Endothelial cell of umbilical vein (primary cell): ENCODE data around the gene APRT. TPM values are rescaled to one million over a fixed set of nuclear protein-coding genes. Genes with fewer than 3 reads are reported as not detected.

Experiments used
- BruUV-seq: library from RNA; stranded (reverse); fragments of 400-500 nt; replicated peaks from 2 replicates; lab custom pipeline; 2021; lab: Mats Ljungman, UMichigan
- CTCF ChIA-PET: fragments of 300-600, 350-600 bp; sonication (Branson Sonifier 250); formaldehyde crosslinking; loops from one replicate; lab custom pipeline; 2021; ENCODE audit warnings: antibody characterized with exemption, inconsistent platforms; lab: Charles Lee
- POLR2A ChIA-PET: fragments of 300-600, 350-600 bp; sonication (Branson Sonifier 250); formaldehyde crosslinking; loops from one replicate; lab custom pipeline; 2021; ENCODE audit warnings: antibody characterized with exemption, inconsistent platforms; lab: Charles Lee
- DNase-seq: peaks from one replicate; pipeline ENCODE4 v3.0.0-alpha.2; 2011; ENCODE audit warnings: low read depth, low spot score
- FAIRE-seq: peaks from 2 replicates; lab custom pipeline; 2011; peaks lifted over from hg19 to GRCh38; lab: Jason Lieb, UNC
- H2AFZ ChIP-seq: 2 replicates; pipeline ENCODE4 v1.6.0; 2012; ENCODE audit warnings: low read depth, low read length, control low read depth, inconsistent platforms
- H3K27ac ChIP-seq: 2 replicates; pipeline ENCODE4 v1.5.1; 2011; ENCODE audit warnings: low read depth, mild to moderate bottlenecking, control low read depth, low read length, moderate library complexity; ENCODE audit not compliant: insufficient read depth
- H3K27me3 ChIP-seq, 2 experiments: 2 replicates each; pipeline versions ENCODE4 v1.6.0 to v1.6.1; 2011; ENCODE audit warnings: low read length in 2 of 2, mixed read lengths in 1 of 2; ENCODE audit not compliant: control insufficient read depth in 2 of 2, insufficient read depth in 2 of 2
- H3K36me3 ChIP-seq, 2 experiments: 2 replicates in 1 of 2; 3 replicates in 1 of 2; pipeline ENCODE4 v1.5.1; 2011; ENCODE audit warnings: low read length in 2 of 2, mild to moderate bottlenecking in 1 of 2, moderate library complexity in 1 of 2; ENCODE audit not compliant: control insufficient read depth in 2 of 2, insufficient read depth in 2 of 2; ENCODE audit errors: extremely low read depth in 1 of 2
- H3K4me1 ChIP-seq: 3 replicates; pipeline ENCODE4 v1.5.1; 2011; ENCODE audit warnings: mild to moderate bottlenecking, low read length; ENCODE audit not compliant: control insufficient read depth, insufficient read depth; ENCODE audit errors: extremely low read depth
- H3K4me2 ChIP-seq: 2 replicates; pipeline ENCODE4 v1.6.1; 2011; ENCODE audit warnings: low read length, control low read depth, mixed read lengths; ENCODE audit not compliant: insufficient read depth
- H3K4me3 ChIP-seq, 3 experiments: fragments of 200-600 bp in 1 of 3; sonication (generic), shearing (Covaris generic) in 1 of 3; replicated peaks in 1 of 3; 2 replicates each; pipeline ENCODE4 v1.5.1; 2011 to 2016; ENCODE audit warnings: control low read depth in 3 of 3, low read length in 3 of 3, mild to moderate bottlenecking in 2 of 3, inconsistent platforms in 1 of 3, low read depth in 1 of 3, moderate library complexity in 1 of 3; ENCODE audit not compliant: insufficient read depth in 1 of 3
- H3K79me2 ChIP-seq: 2 replicates; pipeline ENCODE4 v1.6.0; 2012; ENCODE audit warnings: low read length, inconsistent platforms; ENCODE audit not compliant: control insufficient read depth, insufficient read depth
- H3K9ac ChIP-seq: replicated peaks from 2 replicates; pipeline ENCODE3; 2011; ENCODE audit warnings: low read length, control low read depth; ENCODE audit not compliant: insufficient read depth; ENCODE audit errors: extremely low read depth
- H3K9me1 ChIP-seq: replicated peaks from 3 replicates; pipeline ENCODE4 v1.6.0; 2011; ENCODE audit warnings: mild to moderate bottlenecking, low read length; ENCODE audit not compliant: control insufficient read depth, insufficient read depth; ENCODE audit errors: extremely low read depth
- H3K9me3 ChIP-seq: replicated peaks from 2 replicates; pipeline ENCODE4 v1.5.1; 2012; ENCODE audit warnings: low read length, inconsistent platforms; ENCODE audit not compliant: control insufficient read depth, insufficient read depth
- H4K20me1 ChIP-seq: replicated peaks from 2 replicates; pipeline ENCODE3; 2011; ENCODE audit warnings: mild to moderate bottlenecking, low read length; ENCODE audit not compliant: control insufficient read depth, insufficient read depth; ENCODE audit errors: extremely low read depth
- EZH2 ChIP-seq: IDR thresholded peaks from 2 replicates; pipeline ENCODE4 v1.6.1; 2012; ENCODE audit warnings: borderline replicate concordance, low read depth, mild to moderate bottlenecking, moderate library complexity, low read length, inconsistent platforms; ENCODE audit not compliant: severe bottlenecking
- FOS ChIP-seq: IDR thresholded peaks from 2 replicates; pipeline ENCODE4 v1.6.1; 2011; ENCODE audit warnings: mild to moderate bottlenecking, low read length, moderate library complexity, borderline replicate concordance; ENCODE audit not compliant: insufficient read depth
- GATA2 ChIP-seq: IDR thresholded peaks from 2 replicates; pipeline ENCODE4 v1.7.0; 2011; ENCODE audit warnings: low read depth, mild to moderate bottlenecking, moderate library complexity, mixed read lengths, low read length; ENCODE audit not compliant: insufficient read length, insufficient read depth
- JUN ChIP-seq: IDR thresholded peaks from 2 replicates; pipeline ENCODE4 v1.6.1; 2011; ENCODE audit warnings: borderline replicate concordance, low read depth; ENCODE audit not compliant: insufficient read length, insufficient read depth
- MYC ChIP-seq: IDR thresholded peaks from one replicate; pipeline ENCODE4 v1.6.1; 2011; ENCODE audit warnings: mild to moderate bottlenecking, low read depth, low read length
- POLR2A ChIP-seq: IDR thresholded peaks from 2 replicates; pipeline ENCODE4 v1.6.1; 2012; ENCODE audit warnings: low read depth, mild to moderate bottlenecking, control low read depth, low read length
- POLR2AphosphoS5 ChIP-seq: IDR thresholded peaks from 2 replicates; pipeline ENCODE4 v1.6.1; 2012; ENCODE audit warnings: low read depth, mild to moderate bottlenecking, control low read depth, low read length, moderate library complexity; ENCODE audit not compliant: insufficient read depth
- dilution Hi-C: fragments of 300-500 bp; cut with MboI; formaldehyde crosslinking; loops from one replicate; pipeline ENCODE4 v1.15.0; 2019; ENCODE audit warnings: low sequenced_read_pairs; ENCODE audit not compliant: extremely low pct_ligation_motif_present
- intact Hi-C: fragments of 100-400 bp; cut with micrococcal nuclease; formaldehyde crosslinking; loops from one replicate; pipeline ENCODE4 v1.10.0; 2022
- polyA plus RNA-seq, 4 experiments: library from polyadenylated mRNA; depleted of rRNA in 3 of 4; stranded (reverse) in 3 of 4; unstranded in 1 of 4; fragments of >200 nt; gene quantifications; 2 replicates each; pipeline versions ENCODE4 v1.2.1 to v1.2.3, GENCODE V29; 2011 to 2012; ENCODE audit warnings: missing spikeins in 1 of 4
- total RNA-seq: library from RNA; stranded (reverse); gene quantifications from 2 replicates; pipeline ENCODE4 v1.2.3, GENCODE V29; 2021
- TF ChIP-seq, protein P1 (sequence below), 2 donors: IDR thresholded peaks; 1 replicate in 1 of 2; 2 replicates in 1 of 2; pipeline ENCODE4 v1.5.1; 2011; ENCODE audit warnings: low read length in 2 of 2, mild to moderate bottlenecking in 2 of 2, moderate library complexity in 2 of 2, control low read depth in 1 of 2, inconsistent platforms in 1 of 2, low read depth in 1 of 2; ENCODE audit not compliant: insufficient read depth in 1 of 2; ENCODE audit errors: extremely low read depth in 1 of 2
- TF ChIP-seq, protein P2 (sequence below): IDR thresholded peaks from 2 replicates; pipeline ENCODE4 v1.6.1; 2011; ENCODE audit not compliant: insufficient read depth, insufficient read length

Gene APRT
- total and polyA plus RNA-seq, 2 donors (not counting 3 experiments of a cell fraction or from before 2014, with no cell fraction given): 143 to 152 TPM

DNA sequence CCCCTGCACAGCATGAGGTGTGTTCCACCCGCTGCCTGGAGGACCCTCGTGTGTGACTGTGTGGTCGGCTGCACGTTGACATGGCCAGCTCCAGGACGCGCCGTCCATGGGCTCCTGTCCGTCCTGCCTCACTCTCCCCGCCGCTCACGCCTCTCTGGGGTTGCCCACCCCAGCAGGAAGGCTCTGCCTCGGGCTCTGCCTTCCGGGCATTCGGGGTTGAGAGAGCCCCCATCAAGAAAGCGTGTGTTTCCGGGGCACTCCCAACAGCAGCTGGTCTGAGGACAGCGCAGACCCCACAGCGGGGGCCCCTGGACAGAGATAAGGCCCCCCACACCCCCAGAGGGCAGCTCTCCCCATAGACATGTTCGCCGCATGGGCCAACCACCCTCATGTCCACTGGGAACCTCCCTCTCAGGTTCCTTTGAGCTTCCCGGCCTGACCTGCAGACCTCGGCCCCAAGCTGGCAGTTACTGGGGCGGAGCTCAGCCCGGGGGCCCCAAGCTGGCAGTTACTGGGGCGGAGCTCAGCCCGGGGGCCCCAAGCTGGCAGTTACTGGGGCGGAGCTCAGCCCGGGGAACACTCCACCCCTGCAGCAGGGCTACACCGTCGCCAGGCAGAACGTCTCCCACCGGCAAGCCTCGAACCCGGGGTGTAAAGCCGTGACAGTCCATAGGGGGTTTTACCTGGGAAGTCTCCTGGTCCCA, 18.3 kb downstream of the APRT start:
- dilution Hi-C loops (no loop called here), intact Hi-C loops (no loop called here)
- H2AFZ ChIP-seq: no peak overlapping the region
- no peak overlapping the region for H3K9ac ChIP-seq
- H3K9me3 ChIP-seq: no peaks in the 10 kb centered on the region
- no TSS peak for BruUV-seq
- no peak for DNase-seq
- peaks cover 0 to 4% of the 10 kb centered on the region in 2 experiments for H3K27me3 ChIP-seq
- ChIA-PET CTCF (interaction anchor here (0.7 to 3.4 kb wide), 4 partner anchors 8 to 56 kb away, joined by 3 to 23 read pairs (median 3); no protein-coding TSS in a partner anchor), POLR2A (no interaction called here)
- no peaks in the 10 kb centered on the region for H3K4me1 ChIP-seq
- no peak for FAIRE-seq
- no peak overlapping the region for H3K27ac ChIP-seq
- H3K4me3 ChIP-seq: no peak overlapping the region
- no peak for TF ChIP-seq MYC
- TF ChIP-seq POLR2AphosphoS5: no peak
- TF ChIP-seq, protein P1, sequence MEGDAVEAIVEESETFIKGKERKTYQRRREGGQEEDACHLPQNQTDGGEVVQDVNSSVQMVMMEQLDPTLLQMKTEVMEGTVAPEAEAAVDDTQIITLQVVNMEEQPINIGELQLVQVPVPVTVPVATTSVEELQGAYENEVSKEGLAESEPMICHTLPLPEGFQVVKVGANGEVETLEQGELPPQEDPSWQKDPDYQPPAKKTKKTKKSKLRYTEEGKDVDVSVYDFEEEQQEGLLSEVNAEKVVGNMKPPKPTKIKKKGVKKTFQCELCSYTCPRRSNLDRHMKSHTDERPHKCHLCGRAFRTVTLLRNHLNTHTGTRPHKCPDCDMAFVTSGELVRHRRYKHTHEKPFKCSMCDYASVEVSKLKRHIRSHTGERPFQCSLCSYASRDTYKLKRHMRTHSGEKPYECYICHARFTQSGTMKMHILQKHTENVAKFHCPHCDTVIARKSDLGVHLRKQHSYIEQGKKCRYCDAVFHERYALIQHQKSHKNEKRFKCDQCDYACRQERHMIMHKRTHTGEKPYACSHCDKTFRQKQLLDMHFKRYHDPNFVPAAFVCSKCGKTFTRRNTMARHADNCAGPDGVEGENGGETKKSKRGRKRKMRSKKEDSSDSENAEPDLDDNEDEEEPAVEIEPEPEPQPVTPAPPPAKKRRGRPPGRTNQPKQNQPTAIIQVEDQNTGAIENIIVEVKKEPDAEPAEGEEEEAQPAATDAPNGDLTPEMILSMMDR (IDR thresholded peaks at IDR 0.05; ENCODE audit: extremely low read depth in 1 of 2, insufficient read depth in 1 of 2, low read depth in 1 of 2, low read length in 2 of 2): no peak
- no peak for TF ChIP-seq FOS
- TF ChIP-seq GATA2: no peak
- TF ChIP-seq JUN: no peak
- TF ChIP-seq POLR2A: no peak
- TF ChIP-seq EZH2: no peak
- TF ChIP-seq, protein P2, sequence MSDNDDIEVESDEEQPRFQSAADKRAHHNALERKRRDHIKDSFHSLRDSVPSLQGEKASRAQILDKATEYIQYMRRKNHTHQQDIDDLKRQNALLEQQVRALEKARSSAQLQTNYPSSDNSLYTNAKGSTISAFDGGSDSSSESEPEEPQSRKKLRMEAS: no peak
- no peaks in the 10 kb centered on the region for H3K36me3 ChIP-seq
- H4K20me1 ChIP-seq: no peaks in the 10 kb centered on the region
- no peaks in the 10 kb centered on the region for H3K9me1 ChIP-seq
- no peak overlapping the region for H3K4me2 ChIP-seq
- H3K79me2 ChIP-seq: no peaks in the 10 kb centered on the region
